PFSK-1 (cell line): ENCODE data around the gene IQGAP1.

Source experiments
- FOXP2 ChIP-seq: optimal IDR thresholded peaks from 2 replicates; pipeline ENCODE3; 2011; ENCODE audit warnings: borderline replicate concordance, control low read depth, inconsistent platforms; ENCODE audit not compliant: insufficient read depth; ENCODE audit errors: extremely low read length, extremely low read depth
- POLR2AphosphoS5 ChIP-seq: IDR thresholded peaks from 2 replicates; pipeline ENCODE4 v1.6.1; 2012; ENCODE audit warnings: low read depth, mild to moderate bottlenecking, control low read depth, low read length, moderate library complexity
- REST ChIP-seq, 2 experiments: IDR thresholded peaks; 2 replicates each; pipeline versions ENCODE4 v1.6.1 to v1.8.0; 2011 to 2012; ENCODE audit warnings: low read depth in 2 of 2, low read length in 2 of 2, control low read depth in 1 of 2, inconsistent platforms in 1 of 2, mild to moderate bottlenecking in 1 of 2, moderate library complexity in 1 of 2; ENCODE audit not compliant: insufficient read depth in 1 of 2
- SIN3A ChIP-seq: IDR thresholded peaks from 2 replicates; pipeline ENCODE4 v1.6.1; 2012; ENCODE audit warnings: mild to moderate bottlenecking, low read length, moderate library complexity, borderline replicate concordance; ENCODE audit not compliant: insufficient read depth
- TAF1 ChIP-seq: IDR thresholded peaks from 2 replicates; pipeline ENCODE4 v1.6.1; 2012; ENCODE audit warnings: low read length, control low read depth, borderline replicate concordance; ENCODE audit not compliant: insufficient read depth

IQGAP1 gene

GRCh38 chr15:90529011-90529370 lies 140.9 kb downstream of the IQGAP1 start:
- no peak for TF ChIP-seq REST (IDR thresholded peaks at IDR 0.05; ENCODE audit: insufficient read depth in 1 of 2, low read depth in 2 of 2, low read length in 2 of 2)
- no peak for TF ChIP-seq FOXP2
- TF ChIP-seq TAF1: no peak
- no peak for TF ChIP-seq POLR2AphosphoS5
- TF ChIP-seq SIN3A: no peak

GRCh38 chr15:90529371-90530249 lies 141.6 kb downstream of the IQGAP1 start, which contains the start of gene CRTC3:
CRTC3 (plus strand) TSS chr15:90529923; CDS start chr15:90530072, 149 bp downstream.
- peak; percentile 47 for TF ChIP-seq POLR2AphosphoS5
- TF ChIP-seq SIN3A: no peak

- TF ChIP-seq SIN3A (no peak), REST (IDR thresholded peaks at IDR 0.05; ENCODE audit: insufficient read depth in 1 of 2, low read depth in 2 of 2, low read length in 2 of 2) (no peak), FOXP2 (no peak)
Measured at GRCh38 chr15:90530250-90531051, 142.4 kb downstream of the IQGAP1 start.

GRCh38 chr15:90531147-90531546 lies 143.1 kb downstream of the IQGAP1 start:
- no peak for TF ChIP-seq POLR2AphosphoS5
- TF ChIP-seq FOXP2: no peak
- TF ChIP-seq TAF1: no peak
- TF ChIP-seq SIN3A: no peak
- no peak for TF ChIP-seq REST (IDR thresholded peaks at IDR 0.05; ENCODE audit: insufficient read depth in 1 of 2, low read depth in 2 of 2, low read length in 2 of 2)

- no peak for TF ChIP-seq FOXP2
- no peak for TF ChIP-seq POLR2AphosphoS5
- TF ChIP-seq REST (IDR thresholded peaks at IDR 0.05; ENCODE audit: insufficient read depth in 1 of 2, low read depth in 2 of 2, low read length in 2 of 2): no peak
- no peak for TF ChIP-seq TAF1
- no peak for TF ChIP-seq SIN3A
Measured at GRCh38 chr15:90535254-90535653, 147.2 kb downstream of the IQGAP1 start.
